ENCODE data around the gene ECHDC1. TPM values are rescaled to one million over a fixed set of nuclear protein-coding genes. Genes with fewer than 3 reads are reported as not detected.

ECHDC1 gene
- total RNA-seq, 6 experiments from 2014 or later, result 41.3 to 51.7 (median 45.7) TPM

GRCh38 chr6:127263481-127263880 is 79.9 kb downstream of the ECHDC1 start:
- intact Hi-C loops (cut with DNase I), result loop anchor here in 1 of 2 donors (10.0 kb wide), 1 partner anchor 79 kb away; no protein-coding TSS in a partner anchor
- ATAC-seq (no peak), DNase-seq (no peak)
- no peaks in the 10 kb centered on the region for H3K36me3 ChIP-seq
- H3K4me3 ChIP-seq, result no peak overlapping the region
- no peak overlapping the region for H3K27ac ChIP-seq
- H3K9me3 ChIP-seq, result no peaks in the 10 kb centered on the region
- H3K27me3 ChIP-seq, result no peaks in the 10 kb centered on the region
- H3K4me1 ChIP-seq, result peaks cover 0 to 1% (median under 1%) of the 10 kb centered on the region in 4 donors
- WGBS (ENCODE audit: insufficient coverage, low coverage, low lambda C conversion rate, missing lambda C conversion rate), result 64% methylated on average over 4 of the region's 4 CpGs
- no peak for TF ChIP-seq CTCF (IDR thresholded peaks at IDR 0.05)
- TF ChIP-seq POLR2A (IDR thresholded peaks at IDR 0.05), result no peak

- 55% methylated on average over 1 of the region's 1 CpG for WGBS (ENCODE audit: insufficient coverage, low coverage, low lambda C conversion rate, missing lambda C conversion rate)
- no peaks in the 10 kb centered on the region for H3K9me3 ChIP-seq
- H3K4me1 ChIP-seq, result no peaks in the 10 kb centered on the region
- DNase-seq, result no peak
- H3K4me3 ChIP-seq, result no peak overlapping the region
- H3K36me3 ChIP-seq, result no peaks in the 10 kb centered on the region
- no peak for ATAC-seq
- TF ChIP-seq CTCF (IDR thresholded peaks at IDR 0.05), result no peak
- TF ChIP-seq POLR2A (IDR thresholded peaks at IDR 0.05), result no peak
- H3K27me3 ChIP-seq, result no peaks in the 10 kb centered on the region
- intact Hi-C loops (cut with DNase I), result loop anchor here in 1 of 2 donors (10.0 kb wide), 1 partner anchor 78 kb away; no protein-coding TSS in a partner anchor
- H3K27ac ChIP-seq, result no peak overlapping the region
Measured at GRCh38 chr6:127262896-127263295, 80.5 kb downstream of the ECHDC1 start.

DNA sequence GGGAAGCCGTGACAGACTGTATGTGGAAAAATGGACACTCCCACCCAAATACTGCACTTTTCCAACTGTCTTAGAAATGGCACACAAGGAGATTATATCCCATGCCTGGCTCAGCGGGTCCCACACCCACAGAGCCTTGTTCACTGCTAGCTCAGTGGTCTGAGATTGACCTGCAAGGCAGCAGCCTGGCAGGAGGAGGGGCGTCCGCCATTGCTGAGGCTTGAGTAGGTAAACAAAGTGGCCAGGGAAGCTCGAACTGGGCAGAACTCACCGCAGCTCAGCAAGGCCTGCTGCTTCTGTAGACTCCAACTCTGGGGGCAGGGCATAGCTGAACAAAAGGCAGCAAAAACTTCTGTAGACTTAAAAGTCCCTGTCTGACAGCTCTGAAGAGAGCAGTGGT is 88.1 kb downstream of the ECHDC1 start:
- Histone ChIP-seq H3K27me3 (no peaks in the 10 kb centered on the region), H3K4me1 (no peaks in the 10 kb centered on the region), H3K4me3 (no peak overlapping the region), H3K27ac (no peak overlapping the region), H3K36me3 (no peaks in the 10 kb centered on the region), H3K9me3 (no peaks in the 10 kb centered on the region)
- DNase-seq, result no peak
- intact Hi-C loops (cut with DNase I), result no loop called here
- no CpG with 5 or more reads among the region's 6 CpGs for WGBS (ENCODE audit: insufficient coverage, low coverage, low lambda C conversion rate, missing lambda C conversion rate)
- TF ChIP-seq CTCF (IDR thresholded peaks at IDR 0.05), result no peak
- no peak for TF ChIP-seq POLR2A (IDR thresholded peaks at IDR 0.05)
- ATAC-seq, result no peak

GRCh38 chr6:127249621-127250020 is 93.8 kb downstream of the ECHDC1 start:
- no peak for TF ChIP-seq POLR2A (IDR thresholded peaks at IDR 0.05)
- intact Hi-C loops (cut with DNase I), result no loop called here
- no peak overlapping the region for H3K4me3 ChIP-seq
- H3K27me3 ChIP-seq, result no peaks in the 10 kb centered on the region
- no peak for DNase-seq
- no peak for ATAC-seq
- WGBS (ENCODE audit: insufficient coverage, low coverage, low lambda C conversion rate, missing lambda C conversion rate), result 100% methylated on average over 1 of the region's 1 CpG
- H3K36me3 ChIP-seq, result no peaks in the 10 kb centered on the region
- no peak overlapping the region for H3K27ac ChIP-seq
- H3K4me1 ChIP-seq, result no peaks in the 10 kb centered on the region
- no peaks in the 10 kb centered on the region for H3K9me3 ChIP-seq

DNA sequence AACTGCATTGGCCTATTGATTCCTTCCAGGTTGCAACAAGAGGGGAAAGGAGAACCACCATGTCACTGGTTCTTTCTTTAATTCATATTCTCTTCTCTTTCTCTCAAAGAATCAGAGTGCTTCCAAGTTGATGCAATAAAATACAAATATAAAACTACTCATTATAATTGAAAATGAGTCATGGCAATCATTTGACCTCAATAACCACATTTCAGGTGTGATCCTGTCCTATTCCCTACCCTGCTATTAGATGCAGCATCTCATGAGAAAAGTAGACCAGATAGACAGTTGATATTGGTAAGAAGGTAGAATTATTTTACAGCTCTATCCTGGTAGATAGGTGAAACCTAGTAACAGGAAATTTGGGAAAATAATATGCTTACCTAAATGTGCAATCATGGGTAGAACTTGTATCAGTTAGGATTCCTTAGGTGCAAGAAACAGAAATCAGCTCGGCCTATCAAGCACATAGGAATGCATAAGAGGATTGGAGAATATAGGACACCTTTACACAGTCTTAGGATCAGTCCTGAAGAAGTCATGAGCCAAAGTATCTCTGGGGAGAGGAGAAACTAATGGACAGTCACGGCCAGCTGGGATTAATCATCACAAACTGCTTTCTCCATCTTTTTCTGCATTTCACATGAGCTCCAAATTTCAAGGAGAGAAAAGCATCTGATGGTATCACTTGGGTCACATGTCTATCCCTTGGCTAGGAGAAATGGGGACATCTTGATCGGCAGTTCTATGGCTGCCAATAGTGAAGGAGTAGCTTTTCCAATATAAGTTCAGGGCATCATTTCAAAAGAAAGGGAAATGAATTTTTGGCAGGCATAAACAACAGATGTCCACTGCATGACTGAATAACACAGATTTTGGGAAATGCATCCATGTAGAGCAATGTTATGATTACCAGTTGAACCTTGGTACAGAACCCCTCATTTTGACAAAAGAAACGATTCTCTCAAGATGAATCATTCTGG is 96.0 kb downstream of the ECHDC1 start:
- no peak for TF ChIP-seq CTCF (IDR thresholded peaks at IDR 0.05)
- TF ChIP-seq POLR2A (IDR thresholded peaks at IDR 0.05), result no peak
- intact Hi-C loops (cut with DNase I), result no loop called here

More for the DNA sequence above, 96.0 kb downstream of the ECHDC1 start:
- WGBS (ENCODE audit: insufficient coverage, low coverage, low lambda C conversion rate, missing lambda C conversion rate), result 70% methylated on average over 4 of the region's 4 CpGs
- H3K4me3 ChIP-seq, result no peak overlapping the region
- DNase-seq, result no peak
- H3K27me3 ChIP-seq, result no peaks in the 10 kb centered on the region
- no peaks in the 10 kb centered on the region for H3K9me3 ChIP-seq
- no peaks in the 10 kb centered on the region for H3K4me1 ChIP-seq
- no peaks in the 10 kb centered on the region for H3K36me3 ChIP-seq
- no peak overlapping the region for H3K27ac ChIP-seq
- ATAC-seq, result no peak
